T-cell (primary cell): Measurements from ENCODE around the gene SEPHS1. TPM values are rescaled to one million over a fixed set of nuclear protein-coding genes. Genes with fewer than 3 reads are reported as not detected.

Experiments
- ATAC-seq, 4 experiments: fragments of 200-7000 bp in 3 of 4; fragments of 150-1000 bp in 1 of 4; cut with Tn5 transposase; replicated peaks in 1 of 4; 1 replicate in 3 of 4; 2 replicates in 1 of 4; pipeline ENCODE4 v1.10.0; 2021; ENCODE audit warnings: moderate library complexity in 3 of 4, mild to moderate bottlenecking in 2 of 4, moderate number of reproducible peaks in 1 of 4
- CTCF ChIA-PET, 2 donors: fragments of 300-600 bp; sonication (Branson Sonifier 250); formaldehyde crosslinking; loops; one replicate each; lab custom pipeline; 2022; ENCODE audit warnings: antibody characterized with exemption in 2 of 2; lab: Charles Lee
- POLR2A ChIA-PET, 2 donors: fragments of 300-600 bp; sonication (Branson Sonifier 250); formaldehyde crosslinking; loops; one replicate each; lab custom pipeline; 2022; ENCODE audit warnings: antibody characterized with exemption in 2 of 2; lab: Charles Lee
- DNase-seq, 35 experiments: peaks; one replicate each; pipeline versions ENCODE4 v3.0.0 to v3.0.0-alpha.2; 2013 to 2023
- H3K27ac ChIP-seq: one replicate; pipeline ENCODE4 v1.5.1; 2013; ENCODE audit warnings: low read length
- H3K27me3 ChIP-seq, 2 experiments: replicated peaks in 1 of 2; 1 replicate in 1 of 2; 2 replicates in 1 of 2; pipeline versions ENCODE4 v1.6.1 to v1.7.0; 2013; ENCODE audit warnings: low read length in 1 of 2, mixed read lengths in 1 of 2; ENCODE audit not compliant: control insufficient read depth in 2 of 2, insufficient read depth in 2 of 2; ENCODE audit errors: extremely low read depth in 1 of 2
- H3K36me3 ChIP-seq, 2 donors: 1 replicate in 1 of 2; 2 replicates in 1 of 2; pipeline versions ENCODE4 v1.6.1 to v1.7.0; 2013; ENCODE audit warnings: low read length in 1 of 2; ENCODE audit not compliant: control insufficient read depth in 2 of 2, insufficient read depth in 1 of 2; ENCODE audit errors: extremely low read depth in 1 of 2
- H3K4me1 ChIP-seq, 2 experiments: 1 replicate in 1 of 2; 2 replicates in 1 of 2; pipeline versions ENCODE4 v1.6.1 to v1.7.0; 2013; ENCODE audit warnings: low read length in 2 of 2, mixed read lengths in 1 of 2; ENCODE audit not compliant: insufficient read depth in 2 of 2, control insufficient read depth in 1 of 2; ENCODE audit errors: extremely low read depth in 1 of 2
- H3K4me3 ChIP-seq, 2 donors: 1 replicate in 1 of 2; 2 replicates in 1 of 2; pipeline versions ENCODE4 v1.5.1 to v1.7.0; 2013; ENCODE audit warnings: mild to moderate bottlenecking in 2 of 2, low read length in 1 of 2, moderate library complexity in 1 of 2; ENCODE audit not compliant: control insufficient read depth in 1 of 2; ENCODE audit errors: extremely low read depth in 1 of 2
- H3K9me3 ChIP-seq: 2 replicates; pipeline ENCODE4 v1.7.0; 2013
- H3K27ac Mint-ChIP-seq, 2 donors: one replicate each; pipeline ENCODE4 v1.8.0; 2020 to 2021; ENCODE audit warnings: mild to moderate bottlenecking in 2 of 2, mixed read lengths in 2 of 2
- H3K27me3 Mint-ChIP-seq, 2 donors: one replicate each; pipeline ENCODE4 v1.8.0; 2021 to 2022; ENCODE audit warnings: mixed read lengths in 2 of 2
- H3K36me3 Mint-ChIP-seq: one replicate; pipeline ENCODE4 v1.8.0; 2021; ENCODE audit warnings: mixed read lengths
- H3K4me1 Mint-ChIP-seq, 3 donors: one replicate each; pipeline ENCODE4 v1.8.0; 2020 to 2022; ENCODE audit warnings: mixed read lengths in 3 of 3, mild to moderate bottlenecking in 1 of 3
- H3K4me3 Mint-ChIP-seq, 3 donors: one replicate each; pipeline ENCODE4 v1.8.0; 2020 to 2022; ENCODE audit warnings: mild to moderate bottlenecking in 3 of 3, mixed read lengths in 3 of 3, moderate library complexity in 3 of 3
- H3K9me3 Mint-ChIP-seq, 3 donors: one replicate each; pipeline ENCODE4 v1.8.0; 2020 to 2022; ENCODE audit warnings: mixed read lengths in 3 of 3
- WGBS: methylation state at CpG from one replicate; pipeline ENCODE4 v1.1.5; 2013; ENCODE audit warnings: missing lambda C conversion rate; ENCODE audit not compliant: insufficient coverage; 5-methylcytosine and 5-hydroxymethylcytosine counted together
- total RNA-seq, 35 experiments: library from RNA in 6 of 35; stranded (reverse) in 6 of 35; fragments of 120-200 nt in 1 of 35; gene quantifications; one replicate each; pipeline versions ENCODE4 v1.2.1 to v1.2.4 and lab custom pipeline; 2013 to 2026

The SEPHS1 gene
- total RNA-seq, 5 donors from 2014 or later (not counting 1 experiment from before 2014, with no cell fraction given): 24.0 to 34.6 (median 29.2) TPM

GRCh38 chr10:13354783-13355182 lies 6.7 kb upstream of the SEPHS1 start:
- Mint-ChIP-seq H3K9me3 (no peaks in the 10 kb centered on the region), H3K4me3 (no peak overlapping the region), H3K4me1 (peaks cover 29 to 35% (median 30%) of the 10 kb centered on the region in 3 donors), H3K27ac (no peak overlapping the region), H3K36me3 (no peaks in the 10 kb centered on the region), H3K27me3 (peaks cover 4 to 10% of the 10 kb centered on the region in 2 donors)
- WGBS: 77% methylated on average over 6 of the region's 7 CpGs
- ATAC-seq (no peak), DNase-seq (no peak)
- H3K4me3 ChIP-seq: no peak overlapping the region
- no peaks in the 10 kb centered on the region for H3K9me3 ChIP-seq
- H3K36me3 ChIP-seq: no peaks in the 10 kb centered on the region
- H3K27me3 ChIP-seq: peaks cover 0 to 10% of the 10 kb centered on the region in 2 experiments
- ChIA-PET POLR2A (no interaction called here), CTCF (no interaction called here)
- peaks cover 9 to 23% of the 10 kb centered on the region in 2 experiments for H3K4me1 ChIP-seq
- no peak overlapping the region for H3K27ac ChIP-seq

DNA sequence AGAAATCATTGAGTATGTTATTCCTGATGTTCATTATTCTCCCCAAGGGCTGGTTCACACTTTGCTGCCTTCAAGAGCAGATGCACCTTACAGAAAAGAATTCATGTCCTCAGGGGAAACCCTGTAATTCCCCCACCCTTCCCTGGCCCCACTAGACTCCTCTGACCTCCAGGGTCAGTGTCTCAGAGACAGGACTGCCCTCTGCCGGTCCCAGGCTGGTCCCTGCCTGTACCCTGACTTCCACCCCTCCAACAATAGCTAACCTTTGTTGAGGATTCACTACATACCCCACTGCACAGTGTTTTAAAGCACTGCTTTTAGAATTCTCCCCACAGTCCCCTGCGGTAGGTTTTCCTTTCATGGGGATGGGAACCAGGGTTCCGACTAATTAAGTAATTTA lies 4.4 kb upstream of the SEPHS1 start:
- no peaks in the 10 kb centered on the region for H3K9me3 ChIP-seq
- no peaks in the 10 kb centered on the region for H3K36me3 ChIP-seq
- H3K27ac Mint-ChIP-seq: peak overlapping the region; percentile 95
- H3K4me1 Mint-ChIP-seq: peaks cover 35 to 43% (median 38%) of the 10 kb centered on the region in 3 donors
- peak overlapping the region in 1 of 3 donors; percentile 94 for H3K4me3 Mint-ChIP-seq
- H3K27ac ChIP-seq: peak overlapping the region; percentile 29
- no peaks in the 10 kb centered on the region for H3K9me3 Mint-ChIP-seq
- H3K27me3 Mint-ChIP-seq: peaks cover 0 to 7% of the 10 kb centered on the region in 2 donors
- DNase-seq: peak in 2 of 35 experiments; percentile 6 to 22
- ATAC-seq: no peak
- WGBS: 17% methylated on average over 1 of the region's 3 CpGs
- POLR2A ChIA-PET: interaction anchor here in 1 of 2 donors (1.3 kb wide), 1 partner anchor 50 kb away, joined by 6 read pairs; no protein-coding TSS in a partner anchor
- CTCF ChIA-PET: interaction anchor here (1.0 to 2.0 kb wide), 3 partner anchors 49 to 50 kb away, joined by 3 to 6 read pairs (median 5); no protein-coding TSS in a partner anchor
- peaks cover 0 to 10% of the 10 kb centered on the region in 2 experiments for H3K27me3 ChIP-seq
- no peaks in the 10 kb centered on the region for H3K36me3 Mint-ChIP-seq
- no peak overlapping the region for H3K4me3 ChIP-seq
- peaks cover 9 to 38% of the 10 kb centered on the region in 2 experiments for H3K4me1 ChIP-seq

DNA sequence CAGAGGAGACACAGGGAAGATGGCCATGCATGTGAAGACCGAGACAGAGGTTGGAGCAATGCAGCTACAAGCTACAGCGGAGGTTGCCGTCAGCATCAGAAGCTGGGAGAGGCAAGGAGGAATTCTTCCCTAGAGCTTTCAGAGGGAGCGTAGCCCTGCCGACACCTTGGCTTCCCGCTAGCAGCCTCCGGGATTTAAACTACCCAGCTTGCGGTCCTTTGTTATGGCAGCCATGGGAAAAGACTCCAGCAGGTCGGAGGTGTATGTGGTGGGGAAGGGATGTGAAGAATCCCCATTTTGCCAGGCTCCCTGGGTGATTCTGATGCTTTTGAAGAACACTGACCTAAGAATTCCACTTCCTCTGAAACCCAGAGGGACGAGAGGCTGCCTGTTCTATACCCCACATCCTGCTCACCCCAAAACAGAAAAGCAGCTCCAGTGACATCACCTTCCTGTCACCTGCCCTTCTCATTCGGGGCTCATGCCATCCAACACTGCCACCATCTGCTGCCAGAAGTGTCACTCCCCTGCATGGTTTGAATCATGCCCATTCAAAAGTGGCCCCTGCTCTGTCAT lies 3.3 kb upstream of the SEPHS1 start:
- CTCF ChIA-PET: interaction anchor here (0.6 to 2.0 kb wide), 6 partner anchors 43 to 191 kb away, joined by 3 to 5 read pairs (median 4); no protein-coding TSS in a partner anchor
- DNase-seq (peak; percentile 21 to 74 (median 53)), ATAC-seq (peak; percentile 16 to 46 (median 26))
- H3K4me1 Mint-ChIP-seq: peaks cover 39 to 46% (median 43%) of the 10 kb centered on the region in 3 donors
- H3K27ac Mint-ChIP-seq: peak overlapping the region; percentile 95
- Histone ChIP-seq H3K27ac (peak overlapping the region; percentile 44), H3K27me3 (peaks cover 0 to 10% of the 10 kb centered on the region in 2 experiments), H3K4me3 (peak overlapping the region in 1 of 2 donors; percentile 26), H3K4me1 (peaks cover 13 to 44% of the 10 kb centered on the region in 2 experiments), H3K36me3 (no peaks in the 10 kb centered on the region), H3K9me3 (no peaks in the 10 kb centered on the region)
- no peaks in the 10 kb centered on the region for H3K9me3 Mint-ChIP-seq
- H3K27me3 Mint-ChIP-seq: peaks cover 0 to 4% of the 10 kb centered on the region in 2 donors
- peak overlapping the region in 2 of 3 donors; percentile 17 to 94 for H3K4me3 Mint-ChIP-seq
- WGBS: 78% methylated on average over 5 of the region's 11 CpGs
- POLR2A ChIA-PET: interaction anchor here (0.6 to 1.3 kb wide), 3 partner anchors 49 to 86 kb away, joined by 3 to 7 read pairs (median 6); no protein-coding TSS in a partner anchor
- H3K36me3 Mint-ChIP-seq: no peaks in the 10 kb centered on the region

- Mint-ChIP-seq H3K9me3 (no peaks in the 10 kb centered on the region), H3K36me3 (no peaks in the 10 kb centered on the region), H3K27ac (peak overlapping the region; percentile 95), H3K27me3 (peaks cover 0 to 3% of the 10 kb centered on the region in 2 donors), H3K4me3 (peak overlapping the region; percentile 93 to 96 (median 94)), H3K4me1 (peaks cover 57 to 61% (median 60%) of the 10 kb centered on the region in 3 donors)
- ChIA-PET POLR2A (interaction anchor here in 1 of 2 donors (0.6 to 1.0 kb wide), 2 partner anchors 13 to 47 kb away, joined by 3 read pairs; no protein-coding TSS in a partner anchor), CTCF (interaction anchor here (0.5 to 1.7 kb wide), 7 partner anchors 13 to 242 kb away, joined by 3 to 6 read pairs (median 4); no protein-coding TSS in a partner anchor)
- ATAC-seq (no peak), DNase-seq (peak in 8 of 35 experiments; percentile 3 to 43 (median 16))
- Histone ChIP-seq H3K4me1 (peaks cover 20 to 58% of the 10 kb centered on the region in 2 experiments), H3K27me3 (peaks cover 0 to 4% of the 10 kb centered on the region in 2 experiments), H3K36me3 (no peaks in the 10 kb centered on the region), H3K4me3 (peak overlapping the region; percentile 82 to 96), H3K27ac (peak overlapping the region; percentile 16), H3K9me3 (no peaks in the 10 kb centered on the region)
- 11% methylated on average over 24 of the region's 25 CpGs for WGBS
Measured at GRCh38 chr10:13349463-13350274, 1.6 kb upstream of the SEPHS1 start.

DNA sequence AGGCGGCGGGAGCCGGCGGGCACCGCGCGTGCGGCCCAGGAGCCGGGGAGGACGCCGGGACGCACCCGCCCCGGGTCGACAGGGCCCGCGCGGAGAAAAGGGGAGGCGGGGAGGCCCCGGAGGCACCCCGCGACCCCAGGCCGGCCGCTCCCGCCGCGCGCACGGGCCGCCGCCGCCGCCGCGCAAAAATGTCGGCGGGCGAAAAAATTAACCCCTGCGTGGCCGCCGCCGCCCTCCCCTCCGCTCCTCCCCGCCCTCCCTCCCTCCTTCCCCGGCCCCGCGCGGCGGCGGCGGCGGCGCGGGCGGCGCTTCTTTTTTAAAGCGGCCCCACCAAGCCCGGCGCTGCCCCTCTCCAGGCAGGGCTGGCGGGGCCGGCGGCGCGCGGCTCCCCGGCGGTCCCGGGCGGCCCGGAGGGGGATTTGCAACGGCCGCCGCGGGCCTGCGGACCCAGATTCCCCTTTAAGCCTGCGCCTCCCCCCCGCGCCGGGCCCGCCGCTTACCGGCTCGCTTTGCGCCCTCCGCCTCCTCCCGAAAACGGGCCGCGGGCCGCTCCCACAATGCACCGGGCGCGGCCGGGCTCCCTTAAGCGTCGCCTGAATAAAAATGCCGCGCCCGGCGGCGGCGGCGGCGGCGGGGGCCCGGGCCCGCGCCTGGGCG lies 465 bp downstream of the SEPHS1 start:
- Mint-ChIP-seq H3K9me3 (no peaks in the 10 kb centered on the region), H3K4me3 (peak overlapping the region; percentile 46 to 94 (median 67)), H3K4me1 (peaks cover 54 to 69% (median 64%) of the 10 kb centered on the region in 3 donors)

More for the DNA sequence above, 465 bp downstream of the SEPHS1 start:
- no peaks in the 10 kb centered on the region for H3K9me3 ChIP-seq
- POLR2A ChIA-PET: no interaction called here
- peak overlapping the region in 1 of 2 donors; percentile 45 for H3K4me3 ChIP-seq
- peaks cover 20 to 58% of the 10 kb centered on the region in 2 experiments for H3K4me1 ChIP-seq
- H3K27me3 Mint-ChIP-seq: no peaks in the 10 kb centered on the region
- 0% methylated on average over 62 of the region's 109 CpGs for WGBS
- no peak overlapping the region for H3K27ac ChIP-seq
- ATAC-seq (peak; percentile 66 to 70 (median 68)), DNase-seq (peak; percentile 55 to 85 (median 71))
- H3K27ac Mint-ChIP-seq: no peak overlapping the region
- H3K36me3 Mint-ChIP-seq: peaks cover 6% of the 10 kb centered on the region
- no peaks in the 10 kb centered on the region for H3K27me3 ChIP-seq
- H3K36me3 ChIP-seq: peaks cover 0 to 3% of the 10 kb centered on the region in 2 donors
- CTCF ChIA-PET: no interaction called here
